IPS-18a (cell line): Measurements from ENCODE around the gene EIF4EBP2.

Experiments
- H3K27ac ChIP-seq: one replicate; pipeline ENCODE4 v1.5.1; 2013; ENCODE audit warnings: low read length
- H3K27me3 ChIP-seq: one replicate; pipeline ENCODE4 v1.6.1; 2013; ENCODE audit warnings: mild to moderate bottlenecking, low read length; ENCODE audit not compliant: control insufficient read depth, insufficient read depth
- H3K36me3 ChIP-seq: one replicate; pipeline ENCODE4 v1.6.1; 2013; ENCODE audit warnings: low read depth, low read length; ENCODE audit not compliant: control insufficient read depth
- H3K4me1 ChIP-seq: one replicate; pipeline ENCODE4 v1.6.1; 2013; ENCODE audit warnings: low read depth, low read length; ENCODE audit not compliant: control insufficient read depth
- H3K4me3 ChIP-seq: one replicate; pipeline ENCODE4 v1.5.1; 2013; ENCODE audit warnings: low read length
- H3K9ac ChIP-seq: one replicate; pipeline ENCODE4 v1.6.1; 2013; ENCODE audit warnings: mild to moderate bottlenecking, low read length, moderate library complexity
- H3K9me3 ChIP-seq: one replicate; pipeline ENCODE4 v1.6.1; 2013; ENCODE audit warnings: low read depth, low read length; ENCODE audit not compliant: control insufficient read depth

The EIF4EBP2 gene

DNA sequence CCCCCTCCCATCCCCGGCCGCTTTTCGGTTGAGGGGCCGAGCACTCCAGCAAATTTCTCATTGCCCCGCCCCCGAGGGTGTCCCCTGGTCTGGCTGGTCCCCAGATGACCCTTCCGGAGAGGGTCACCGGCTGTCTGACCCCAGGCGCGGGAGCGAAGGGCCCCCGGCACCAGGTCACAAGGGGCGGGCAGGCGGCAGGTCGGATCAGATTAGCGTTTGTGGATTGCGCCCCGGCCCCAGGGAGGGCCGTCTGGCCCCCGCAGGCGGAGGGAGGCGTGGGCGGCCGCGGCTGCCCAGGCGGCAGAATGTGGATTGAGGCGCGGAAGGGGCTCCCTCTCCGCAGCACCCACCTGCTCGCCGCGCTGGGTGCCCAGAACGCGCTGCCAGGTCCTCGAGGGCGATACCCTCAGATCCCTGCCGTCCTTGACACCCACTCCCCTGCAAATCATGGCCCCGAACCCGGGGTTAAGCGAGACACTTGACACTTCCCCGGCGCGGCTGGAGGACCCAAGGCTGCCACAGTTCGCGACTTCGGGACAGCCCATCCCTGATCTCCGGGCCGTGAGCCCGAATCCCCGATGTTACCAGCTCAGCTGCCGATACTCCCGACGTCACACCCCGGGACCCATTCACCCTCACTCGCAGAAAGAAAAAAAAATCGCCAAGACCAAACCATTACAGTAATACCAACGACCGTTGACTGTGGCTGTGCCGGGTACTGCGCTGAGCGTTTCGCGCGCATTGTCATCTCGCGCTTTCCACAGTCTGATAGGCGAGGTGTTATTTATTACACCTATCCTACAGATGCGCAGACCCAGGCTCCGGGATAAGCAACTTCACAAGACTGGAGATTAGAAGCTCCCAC, 36.6 kb downstream of the EIF4EBP2 start:
- no peaks in the 10 kb centered on the region for H3K36me3 ChIP-seq
- no peak overlapping the region for H3K27ac ChIP-seq
- H3K9me3 ChIP-seq, result no peaks in the 10 kb centered on the region
- H3K9ac ChIP-seq, result no peak overlapping the region
- H3K27me3 ChIP-seq, result peaks cover 59% of the 10 kb centered on the region
- peaks cover 22% of the 10 kb centered on the region for H3K4me1 ChIP-seq
- peak overlapping the region; percentile 68 for H3K4me3 ChIP-seq

DNA sequence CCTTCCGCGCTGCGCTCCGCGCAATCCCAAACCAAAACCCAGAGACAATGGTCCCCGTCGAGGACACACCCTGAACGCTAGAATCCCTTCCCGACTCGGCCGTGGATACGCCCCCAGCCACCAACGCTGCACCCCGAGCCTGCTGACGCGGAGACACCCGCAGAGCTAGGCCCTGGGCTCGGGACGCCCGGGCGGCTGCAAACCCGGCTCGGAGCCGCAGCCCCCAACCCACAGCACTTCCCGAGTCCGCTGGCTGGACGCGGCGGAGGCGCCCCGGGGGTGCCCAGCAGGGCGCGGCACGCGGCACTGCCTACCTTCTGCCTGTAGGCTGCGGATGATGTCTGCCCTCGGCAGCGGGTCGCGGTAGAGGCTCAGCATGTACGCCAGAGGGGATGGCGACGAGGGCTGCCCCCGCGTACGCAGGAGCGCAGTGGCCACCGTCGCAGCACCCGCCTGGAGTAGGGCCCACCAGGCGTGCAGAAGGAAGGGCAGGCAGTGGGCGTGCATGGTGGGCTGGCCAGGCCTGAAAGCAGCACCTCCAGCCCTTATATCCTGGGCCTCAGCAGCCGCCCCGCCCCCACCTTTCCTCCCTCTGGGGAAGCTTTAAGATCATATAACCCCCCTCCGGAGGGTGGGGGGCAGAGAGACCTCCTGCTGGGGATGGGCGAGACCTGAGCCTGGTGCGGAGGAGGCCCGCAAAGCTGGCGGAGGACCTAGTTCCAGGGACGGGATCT, 37.4 kb downstream of the EIF4EBP2 start, which contains the start of gene NODAL:
NODAL (minus strand) TSS at position 521 of the 734 bp plus-strand sequence; CDS start at position 507, 14 bp downstream.
- H3K4me1 ChIP-seq, result peaks cover 27% of the 10 kb centered on the region
- no peaks in the 10 kb centered on the region for H3K9me3 ChIP-seq
- peak within 1 kb of the TSS; percentile 68 for H3K4me3 ChIP-seq
- no peak within 1 kb of the TSS for H3K27ac ChIP-seq
- peaks cover 59% of the 10 kb centered on the region for H3K27me3 ChIP-seq
- no peaks in the 10 kb centered on the region for H3K36me3 ChIP-seq
- no peak within 1 kb of the TSS for H3K9ac ChIP-seq

DNA sequence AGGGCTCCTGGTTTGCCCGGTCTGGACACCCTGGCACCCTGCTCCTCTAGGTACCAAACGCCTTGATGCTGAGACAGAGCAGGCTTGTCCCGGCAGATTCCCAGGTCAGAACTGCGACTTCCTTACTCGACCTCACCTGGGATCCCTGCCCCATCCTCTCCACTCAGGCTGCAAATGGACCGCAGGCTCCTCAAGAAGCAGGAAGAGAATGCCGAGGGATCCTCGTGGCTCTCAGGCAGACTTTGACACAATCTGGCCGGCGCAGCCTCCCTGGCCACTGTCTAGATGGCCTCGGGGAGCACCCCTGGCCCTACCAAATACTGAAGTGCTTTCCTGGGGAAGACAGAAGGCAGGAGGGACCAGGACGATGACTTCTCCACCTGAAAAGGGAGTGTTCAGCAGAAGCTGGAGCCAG, 38.0 kb downstream of the EIF4EBP2 start:
- Histone ChIP-seq H3K27me3 (peaks cover 59% of the 10 kb centered on the region), H3K27ac (no peak overlapping the region), H3K9me3 (no peaks in the 10 kb centered on the region)

DNA sequence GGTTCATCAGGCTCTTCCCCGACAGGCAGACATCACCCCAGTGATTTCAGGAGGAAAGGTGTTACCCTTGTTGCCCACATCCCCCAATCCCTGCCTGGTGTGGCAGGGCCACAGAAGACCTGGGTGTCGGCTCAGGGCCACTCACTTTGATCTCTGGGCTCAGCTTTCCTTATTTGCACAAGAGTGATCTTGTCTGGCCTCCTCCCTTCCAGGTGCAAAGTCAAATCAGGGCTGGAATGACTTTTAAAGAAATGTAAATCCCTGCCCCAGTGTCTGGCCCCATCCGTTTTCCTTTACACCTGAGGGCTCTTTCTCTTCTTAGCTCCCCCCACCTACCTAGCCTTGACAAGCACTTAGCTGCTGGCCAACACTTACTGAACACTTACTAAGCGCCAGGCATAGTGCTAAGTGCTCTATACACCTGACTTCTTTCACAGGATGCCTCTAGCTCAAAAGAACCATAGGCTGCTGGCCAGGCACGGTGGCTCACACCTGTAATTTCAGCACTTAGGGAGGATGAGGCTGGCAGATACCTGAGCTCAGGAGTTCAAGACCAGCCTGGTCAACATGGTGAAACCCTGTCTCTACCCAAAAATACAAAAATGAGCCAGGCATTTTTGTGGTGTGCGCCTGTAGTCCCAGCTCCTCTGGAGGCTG, 38.5 kb downstream of the EIF4EBP2 start:
- Histone ChIP-seq H3K27me3 (peaks cover 59% of the 10 kb centered on the region), H3K27ac (no peak overlapping the region), H3K4me1 (peaks cover 27% of the 10 kb centered on the region), H3K9me3 (no peaks in the 10 kb centered on the region), H3K4me3 (peak overlapping the region; percentile 68), H3K36me3 (no peaks in the 10 kb centered on the region), H3K9ac (no peak overlapping the region)

More for the DNA sequence above, 38.0 kb downstream of the EIF4EBP2 start:
- peak overlapping the region; percentile 68 for H3K4me3 ChIP-seq
- peaks cover 27% of the 10 kb centered on the region for H3K4me1 ChIP-seq
- H3K36me3 ChIP-seq, result no peaks in the 10 kb centered on the region
- no peak overlapping the region for H3K9ac ChIP-seq

DNA sequence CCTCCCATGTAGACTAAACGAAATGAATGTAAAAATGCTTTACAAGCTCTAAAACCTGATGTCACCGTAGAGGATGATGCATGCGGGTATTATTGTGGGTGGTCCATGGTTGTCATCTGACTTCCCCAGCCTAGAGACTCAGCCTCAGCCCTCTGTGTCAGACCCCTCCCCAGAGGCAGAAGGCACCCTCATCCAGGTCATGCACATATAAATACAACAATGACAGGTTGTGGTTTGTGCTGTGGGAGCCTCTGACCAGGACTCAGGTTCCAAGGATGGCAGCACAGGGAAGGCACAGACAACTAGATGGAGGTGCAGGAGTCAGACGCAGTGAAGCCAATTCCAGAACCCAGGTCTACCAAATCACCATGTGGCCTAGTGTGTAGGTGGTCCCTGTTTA, 40.8 kb downstream of the EIF4EBP2 start:
- no peak overlapping the region for H3K4me3 ChIP-seq
- peaks cover 43% of the 10 kb centered on the region for H3K27me3 ChIP-seq
- H3K27ac ChIP-seq, result no peak overlapping the region
- H3K9ac ChIP-seq, result no peak overlapping the region
- H3K36me3 ChIP-seq, result no peaks in the 10 kb centered on the region
- H3K4me1 ChIP-seq, result peaks cover 27% of the 10 kb centered on the region
- H3K9me3 ChIP-seq, result no peaks in the 10 kb centered on the region

DNA sequence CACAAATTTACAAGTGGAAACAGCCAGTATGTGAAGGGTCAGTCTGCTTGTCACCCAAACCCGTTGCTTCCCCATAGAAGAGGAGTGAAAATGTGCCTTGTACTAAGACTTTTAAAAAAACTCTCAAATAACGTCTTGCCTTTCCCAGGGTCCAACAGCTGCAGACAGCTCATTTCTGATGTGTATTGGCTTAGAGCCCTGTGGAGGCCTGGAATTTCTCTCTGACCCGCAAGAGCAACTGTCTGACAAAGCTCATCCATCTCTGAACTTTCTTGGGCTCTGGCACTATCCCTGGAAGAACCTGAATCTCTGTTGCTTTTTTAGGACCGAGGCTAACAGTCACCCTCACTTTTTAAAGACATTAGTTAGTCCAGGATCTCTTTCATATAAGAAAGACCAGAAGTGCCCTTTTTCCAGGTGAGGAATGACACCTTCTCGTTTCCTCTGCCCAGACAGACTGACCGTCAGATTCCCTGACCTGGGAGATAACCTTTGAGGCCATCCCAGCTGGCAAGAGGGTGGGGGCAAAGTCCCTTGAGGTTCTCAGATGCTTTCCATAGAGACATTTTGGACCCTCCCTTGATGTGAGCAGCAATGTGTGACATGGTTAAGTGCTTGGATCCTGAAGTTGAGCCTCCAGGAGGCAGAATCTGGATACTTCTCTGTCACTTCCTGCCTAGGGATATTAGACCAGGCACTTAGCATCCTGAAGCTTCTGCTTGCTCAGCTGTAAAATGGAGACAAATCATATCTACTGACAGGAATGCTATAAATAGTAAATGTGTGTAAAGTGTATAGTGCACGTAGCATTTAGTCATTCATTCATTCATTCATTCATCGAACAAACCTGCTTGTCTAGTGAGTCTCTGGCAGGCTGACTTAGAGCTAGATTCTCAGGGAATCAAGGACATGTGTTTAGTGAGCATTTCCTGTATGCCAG, 42.0 kb downstream of the EIF4EBP2 start:
- peaks cover 30% of the 10 kb centered on the region for H3K27me3 ChIP-seq
- H3K27ac ChIP-seq, result no peak overlapping the region
- no peaks in the 10 kb centered on the region for H3K9me3 ChIP-seq
- no peak overlapping the region for H3K9ac ChIP-seq
- H3K4me3 ChIP-seq, result no peak overlapping the region
- no peaks in the 10 kb centered on the region for H3K36me3 ChIP-seq
- H3K4me1 ChIP-seq, result peaks cover 23% of the 10 kb centered on the region

DNA sequence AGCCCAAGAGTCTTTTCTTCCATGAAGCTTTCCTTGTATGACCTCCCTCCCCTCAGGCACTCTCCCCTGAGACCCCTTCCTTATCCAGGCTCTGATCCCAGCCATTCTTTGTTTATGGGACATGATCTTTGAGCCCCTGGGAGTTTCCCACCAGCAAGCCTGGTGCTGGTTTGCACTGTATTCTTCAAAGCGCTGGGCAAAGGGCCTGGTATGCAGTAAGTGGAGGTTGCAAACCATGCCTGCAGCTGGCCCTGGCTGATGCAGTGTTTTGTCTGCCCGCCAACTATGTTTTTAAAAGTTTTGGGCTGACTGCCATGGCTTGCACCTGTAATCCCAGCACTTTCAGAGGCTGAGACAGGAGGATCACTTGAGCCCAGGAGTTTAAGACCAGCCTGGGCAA, 44.3 kb downstream of the EIF4EBP2 start:
- H3K4me1 ChIP-seq, result peaks cover 5% of the 10 kb centered on the region
- H3K4me3 ChIP-seq, result no peak overlapping the region
- H3K36me3 ChIP-seq, result no peaks in the 10 kb centered on the region
- H3K27ac ChIP-seq, result no peak overlapping the region
- no peaks in the 10 kb centered on the region for H3K9me3 ChIP-seq
- H3K9ac ChIP-seq, result no peak overlapping the region
- H3K27me3 ChIP-seq, result peaks cover 8% of the 10 kb centered on the region

DNA sequence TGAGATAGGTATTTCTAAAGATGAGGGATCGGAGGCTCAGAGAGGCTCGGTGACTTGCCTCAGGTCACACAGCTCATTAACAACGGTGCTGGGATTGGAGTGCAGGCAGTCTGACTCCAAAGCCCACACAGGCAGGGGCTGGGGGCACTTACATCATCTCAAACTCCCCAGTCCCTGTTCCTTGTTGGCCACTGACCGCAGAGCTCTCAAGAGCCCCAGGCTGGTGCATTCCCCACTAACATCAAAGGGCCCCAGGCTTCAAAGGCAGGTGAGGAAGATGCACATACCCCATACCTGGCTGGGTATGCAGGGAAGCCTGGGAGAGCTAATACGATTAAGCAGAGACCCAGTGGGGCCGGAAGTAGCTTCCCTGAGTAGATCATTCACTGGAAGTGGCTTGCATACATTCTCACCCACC, 51.3 kb downstream of the EIF4EBP2 start:
- H3K4me1 ChIP-seq, result peaks cover 42% of the 10 kb centered on the region
- H3K9me3 ChIP-seq, result no peaks in the 10 kb centered on the region
- no peak overlapping the region for H3K27ac ChIP-seq
- H3K27me3 ChIP-seq, result peaks cover 58% of the 10 kb centered on the region
- H3K4me3 ChIP-seq, result no peak overlapping the region
- H3K9ac ChIP-seq, result no peak overlapping the region
- no peaks in the 10 kb centered on the region for H3K36me3 ChIP-seq

DNA sequence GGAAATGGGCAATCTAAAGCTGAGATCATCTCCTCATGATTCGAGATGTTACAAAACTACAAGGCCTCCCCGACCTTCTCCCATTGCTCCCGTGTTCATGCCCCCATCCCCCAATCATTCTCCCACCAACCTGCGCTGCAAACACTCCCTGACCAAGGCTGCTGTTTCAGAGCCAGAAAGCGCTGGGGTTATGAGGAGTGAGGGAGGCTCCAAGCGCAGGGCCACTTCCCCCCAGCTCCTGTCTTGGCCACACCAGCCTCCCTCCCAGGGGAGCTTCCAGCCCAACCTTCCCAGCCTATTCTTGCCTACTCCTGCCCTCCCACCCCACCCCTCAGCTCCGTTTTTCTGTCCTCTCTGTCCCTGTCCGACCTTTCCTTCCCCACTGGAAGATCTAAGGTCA, 52.2 kb downstream of the EIF4EBP2 start:
- Histone ChIP-seq H3K4me1 (peaks cover 42% of the 10 kb centered on the region), H3K27ac (no peak overlapping the region), H3K9me3 (no peaks in the 10 kb centered on the region), H3K36me3 (no peaks in the 10 kb centered on the region), H3K27me3 (peaks cover 63% of the 10 kb centered on the region), H3K9ac (no peak overlapping the region), H3K4me3 (peak overlapping the region; percentile 29)

DNA sequence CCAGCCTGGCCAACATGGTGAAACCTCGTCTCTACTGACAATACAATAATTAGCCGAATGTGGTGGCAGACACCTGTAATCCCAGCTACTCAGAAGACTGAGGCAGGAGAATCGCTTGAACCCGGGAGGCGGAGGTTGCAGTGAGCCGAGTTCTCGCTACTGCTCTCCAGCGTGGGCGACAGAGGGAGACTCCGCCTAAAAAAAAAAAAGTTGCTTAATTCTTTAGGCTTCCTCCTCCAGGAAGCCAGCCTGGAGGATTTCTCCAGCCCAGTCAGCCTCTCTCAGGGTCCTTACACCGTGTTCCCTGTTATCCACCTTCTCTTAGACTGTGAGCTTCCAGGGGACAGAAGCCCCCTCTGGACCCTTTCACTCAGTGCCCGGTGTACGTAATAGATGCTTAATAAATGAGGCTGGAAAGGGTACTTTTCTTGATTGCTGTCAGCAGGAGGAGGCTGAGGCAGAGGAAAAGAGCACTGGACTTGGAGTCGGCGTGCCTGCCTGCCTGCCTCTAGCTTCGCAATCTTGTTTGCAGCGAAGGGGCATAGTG, 53.9 kb downstream of the EIF4EBP2 start:
- no peaks in the 10 kb centered on the region for H3K9me3 ChIP-seq
- H3K27ac ChIP-seq, result no peak overlapping the region
- peak overlapping the region; percentile 54 for H3K4me3 ChIP-seq
- no peaks in the 10 kb centered on the region for H3K36me3 ChIP-seq
- no peak overlapping the region for H3K9ac ChIP-seq
- peaks cover 42% of the 10 kb centered on the region for H3K4me1 ChIP-seq
- H3K27me3 ChIP-seq, result peaks cover 64% of the 10 kb centered on the region
